Measurements from ENCODE around the gene HEATR5A. TPM values are rescaled to one million over a fixed set of nuclear protein-coding genes. Genes with fewer than 3 reads are reported as not detected.
A peak's percentile ranks its signal among the peaks of the same experiment; 100 is the strongest.
"Not testable (repeated sequence)": the region's sequence is repeated elsewhere in the genome, so short reads cannot be mapped to it uniquely, and the experiment has no call there.

The HEATR5A gene
- total and polyA plus RNA-seq, 9 of the 15 experiments (the other 6 are each of a cell fraction or from before 2014, with no cell fraction given), result 8.0 to 50.9 (median 23.0) TPM

- WGBS (ENCODE audit: insufficient coverage, low coverage, missing lambda C conversion rate), result 66% methylated on average over 16 of the region's 17 CpGs
- intact Hi-C loops (cut with micrococcal nuclease); H3K27ac ChIP-seq (ENCODE audit: extremely low read depth, low read depth, low read length); BruUV-seq (replicated peaks); H3K9me1 ChIP-seq (ENCODE audit: control insufficient read depth, insufficient read depth, low read length); H3K4me3 ChIP-seq; H3K36me3 ChIP-seq (ENCODE audit: control insufficient read depth, insufficient read depth, low read length); H4K20me1 ChIP-seq (replicated peaks; ENCODE audit: control insufficient read depth, insufficient read depth, low read length); H3K9ac ChIP-seq (ENCODE audit: insufficient read depth in 1 of 2, low read depth in 2 of 2, low read length in 2 of 2); DNase-seq (ENCODE audit: extremely low read depth in 1 of 4, low spot score in 3 of 4); H3K79me2 ChIP-seq (ENCODE audit: control insufficient read depth, insufficient read depth, low read length); H2AFZ ChIP-seq (ENCODE audit: low read depth, low read length); H3K4me1 ChIP-seq (replicated peaks in 1 of 2; ENCODE audit: control insufficient read depth in 2 of 2, insufficient read depth in 2 of 2, low read length in 2 of 2); ATAC-seq; FAIRE-seq; H3K9me3 ChIP-seq (replicated peaks; ENCODE audit: control insufficient read depth, insufficient read depth, low read depth, low read length); H3K4me2 ChIP-seq (ENCODE audit: insufficient read depth, low read length); H3K27me3 ChIP-seq (ENCODE audit: control insufficient read depth in 2 of 2, insufficient read depth in 2 of 2, low read length in 2 of 2); CTCF ChIA-PET (ENCODE audit: low intra/inter-chr PET ratio); TF ChIP-seq REST (CRISPR knock-in tag; IDR thresholded peaks at IDR 0.05; ENCODE audit: low read depth): not testable (repeated sequence)
- in situ Hi-C loops (cut with MboI), result loop anchor here (5.0 kb wide), 1 partner anchor 45 kb away; no protein-coding TSS in a partner anchor
- TF ChIP-seq RAD21 (CRISPR knock-in tag; conservative IDR thresholded peaks at IDR 0.05 in 1 of 2, IDR thresholded peaks at IDR 0.05 in 1 of 2) (peak in 1 of 2 experiments; percentile 38; a peak in 2 of 4 replicates), REST (IDR thresholded peaks at IDR 0.05; ENCODE audit: borderline replicate concordance) (peak; percentile 17; the same call in 1 of the 2 replicates), SPI1 (IDR thresholded peaks at IDR 0.05; ENCODE audit: borderline replicate concordance, low read depth, low read length) (0 out of 2 replicates have a peak, but pooled peaks have one; percentile 21)
- POLR2A ChIA-PET, result interaction anchor here (0.6 to 1.3 kb wide), 3 partner anchors 27 to 59 kb away, joined by 3 to 5 read pairs (median 3); no protein-coding TSS in a partner anchor
These were observed 162.6 kb downstream of the HEATR5A start for GRCh38 chr14:31257554-31258426.
